HCT116 (cell line): ENCODE data around the gene GAS2L2. TPM values are rescaled to one million over a fixed set of nuclear protein-coding genes. Genes with fewer than 3 reads are reported as not detected.

Source experiments
- ATAC-seq: fragments of 200-7000 bp; cut with Tn5 transposase; 2 replicates; pipeline ENCODE4 v1.9.1; 2020; ENCODE audit warnings: mild to moderate bottlenecking, moderate library complexity
- BruUV-seq: library from RNA; stranded (reverse); fragments of 400-500 nt; replicated peaks from 2 replicates; lab custom pipeline; 2021; lab: Mats Ljungman, UMichigan
- CTCF ChIA-PET: fragments of 300-600 bp; sonication (Branson Sonifier 250); formaldehyde crosslinking; loops from one replicate; lab custom pipeline; 2021; ENCODE audit warnings: antibody characterized with exemption; lab: Charles Lee
- POLR2A ChIA-PET: fragments of 300-600, 350-600 bp; sonication (Branson Sonifier 250); formaldehyde crosslinking; loops from one replicate; lab custom pipeline; 2021; ENCODE audit warnings: antibody characterized with exemption; lab: Charles Lee
- RAD21 ChIA-PET, 2 experiments: fragments of 300-600 bp; sonication (Branson Sonifier 250); formaldehyde crosslinking; loops; one replicate each; lab custom pipeline; 2023; ENCODE audit warnings: low total read pairs in 2 of 2; ENCODE audit not compliant: uncharacterized antibody in 2 of 2, unreplicated experiment in 2 of 2, low non-redundant PET in 1 of 2; lab: Charles Lee
- DNase-seq: peaks from one replicate; pipeline ENCODE4 v3.0.0-alpha.2; 2010; ENCODE audit warnings: low read depth, low spot score
- H2AFZ ChIP-seq: fragments of 200-600 bp; shearing (Covaris generic), sonication (generic); 2 replicates; pipeline ENCODE4 v1.6.1; 2017; ENCODE audit warnings: low read depth, mixed run types, mixed read lengths, antibody characterized with exemption, low read length; ENCODE audit not compliant: poor library complexity, severe bottlenecking
- H3K27ac ChIP-seq: 2 replicates; pipeline ENCODE4 v1.5.1; 2012; ENCODE audit warnings: low read depth, low read length
- H3K27me3 ChIP-seq: fragments of 200-600 bp; sonication (generic); 2 replicates; pipeline ENCODE4 v1.6.1; 2016; ENCODE audit warnings: mixed run types, low read length, mixed read lengths; ENCODE audit not compliant: insufficient read depth
- H3K36me3 ChIP-seq, 2 experiments: fragments of 200-500 bp in 1 of 2; fragments of 200-600 bp in 1 of 2; sonication (Bioruptor generic) in 1 of 2; sonication (generic) in 1 of 2; 2 replicates each; pipeline versions ENCODE4 v1.5.1 to v1.6.1; 2014 to 2016; ENCODE audit warnings: low read length in 2 of 2, inconsistent platforms in 1 of 2, mixed read lengths in 1 of 2, mixed run types in 1 of 2; ENCODE audit not compliant: insufficient read depth in 2 of 2, control insufficient read depth in 1 of 2
- H3K4me1 ChIP-seq, 2 experiments: fragments of 200-600 bp in 1 of 2; sonication (generic) in 1 of 2; 2 replicates each; pipeline versions ENCODE4 v1.5.1 to v1.6.1; 2012 to 2017; ENCODE audit warnings: low read length in 2 of 2, inconsistent platforms in 1 of 2, mild to moderate bottlenecking in 1 of 2, mixed read lengths in 1 of 2, mixed run types in 1 of 2, moderate library complexity in 1 of 2; ENCODE audit not compliant: insufficient read depth in 2 of 2, control insufficient read depth in 1 of 2
- H3K4me2 ChIP-seq: fragments of 200-600 bp; sonication (generic); 2 replicates; pipeline ENCODE4 v1.6.1; 2017; ENCODE audit warnings: mixed run types, low read length, mixed read lengths
- H3K4me3 ChIP-seq, 2 experiments: fragments of 200-600 bp in 1 of 2; sonication (generic) in 1 of 2; replicated peaks in 1 of 2; 2 replicates each; pipeline ENCODE4 v1.5.1; 2011 to 2016; ENCODE audit warnings: low read length in 2 of 2, control low read depth in 1 of 2, low read depth in 1 of 2, mild to moderate bottlenecking in 1 of 2, mixed read lengths in 1 of 2, mixed run types in 1 of 2
- H3K79me2 ChIP-seq: fragments of 200-600 bp; sonication (generic); 2 replicates; pipeline ENCODE4 v1.6.1; 2017; ENCODE audit warnings: mild to moderate bottlenecking, mixed run types, low read length, moderate library complexity, mixed read lengths; ENCODE audit not compliant: insufficient read depth
- H3K9ac ChIP-seq: fragments of 200-600 bp; sonication (generic); 2 replicates; pipeline ENCODE4 v1.6.1; 2016; ENCODE audit warnings: low read length, mixed read lengths
- H3K9me2 ChIP-seq: fragments of 200-600 bp; sonication (generic), shearing (Covaris generic); 2 replicates; pipeline ENCODE4 v1.6.1; 2017; ENCODE audit warnings: mixed run types, mild to moderate bottlenecking, moderate library complexity; ENCODE audit not compliant: insufficient read depth
- H3K9me3 ChIP-seq, 2 experiments: fragments of 200-500 bp in 1 of 2; fragments of 200-600 bp in 1 of 2; sonication (Bioruptor generic) in 1 of 2; sonication (generic) in 1 of 2; 2 replicates each; pipeline ENCODE4 v1.6.1; 2014 to 2017; ENCODE audit warnings: low read length in 2 of 2, mixed read lengths in 2 of 2, inconsistent platforms in 1 of 2, low read depth in 1 of 2, mild to moderate bottlenecking in 1 of 2, mixed run types in 1 of 2, moderate library complexity in 1 of 2; ENCODE audit not compliant: control insufficient read depth in 1 of 2, insufficient read depth in 1 of 2
- H4K20me1 ChIP-seq: fragments of 200-600 bp; sonication (generic), shearing (Covaris generic); 2 replicates; pipeline ENCODE4 v1.6.1; 2017; ENCODE audit warnings: mixed run types, mild to moderate bottlenecking, moderate library complexity; ENCODE audit not compliant: insufficient read depth
- ATF3 ChIP-seq: IDR thresholded peaks from 2 replicates; pipeline ENCODE4 v1.6.1; 2012
- CBX3 ChIP-seq: IDR thresholded peaks from 2 replicates; pipeline ENCODE4 v1.6.1; 2012; ENCODE audit warnings: low read depth
- CEBPB ChIP-seq: IDR thresholded peaks from 2 replicates; pipeline ENCODE4 v1.6.1; 2012; ENCODE audit warnings: low read depth
- EGR1 ChIP-seq: IDR thresholded peaks from 2 replicates; pipeline ENCODE4 v1.6.1; 2012; ENCODE audit warnings: low read depth
- ELF1 ChIP-seq: IDR thresholded peaks from 2 replicates; pipeline ENCODE4 v1.6.1; 2012; ENCODE audit warnings: low read depth, borderline replicate concordance
- EZH2phosphoT487 ChIP-seq: fragments of 200-600 bp; IDR thresholded peaks from 2 replicates; pipeline ENCODE4 v1.6.1; 2018; ENCODE audit warnings: antibody characterized with exemption, borderline replicate concordance
- FOSL1 ChIP-seq: IDR thresholded peaks from 2 replicates; pipeline ENCODE4 v1.6.1; 2012; ENCODE audit warnings: low read depth
- POLR2A ChIP-seq: IDR thresholded peaks from 2 replicates; pipeline ENCODE4 v1.7.0; 2011; ENCODE audit warnings: borderline replicate concordance; ENCODE audit not compliant: insufficient read depth, insufficient read length; ENCODE audit errors: extremely low read depth
- RAD21 ChIP-seq: IDR thresholded peaks from 2 replicates; pipeline ENCODE4 v1.6.1; 2012; ENCODE audit warnings: low read depth, mild to moderate bottlenecking
- SP1 ChIP-seq: IDR thresholded peaks from 2 replicates; pipeline ENCODE4 v1.6.1; 2012; ENCODE audit warnings: low read depth
- ZBTB33 ChIP-seq: IDR thresholded peaks from 2 replicates; pipeline ENCODE4 v1.6.1; 2011; ENCODE audit warnings: mild to moderate bottlenecking, low read length, moderate library complexity; ENCODE audit not compliant: insufficient replicate concordance; ENCODE audit errors: extremely low read depth
- ZFX ChIP-seq: fragments of 450-650 bp; IDR thresholded peaks from 2 replicates; pipeline ENCODE4 v1.6.1; 2017
- ZNF274 ChIP-seq: fragments of 200-500 bp; sonication (Bioruptor generic); IDR thresholded peaks from 2 replicates; pipeline ENCODE4 v1.6.1; 2014; ENCODE audit warnings: mild to moderate bottlenecking, low read depth, low read length, inconsistent platforms
- intact Hi-C: fragments of 100-400 bp; cut with micrococcal nuclease; formaldehyde crosslinking; loops from 2 replicates; pipeline ENCODE4 v1.10.0; 2022
- total RNA-seq: library from RNA; stranded (reverse); gene quantifications from one replicate; pipeline ENCODE4 v1.2.1, GENCODE V29; 2021; ENCODE audit not compliant: unreplicated experiment
- TF ChIP-seq, protein P1 (sequence below), 3 experiments: fragments of 200-600 bp in 1 of 3; sonication (generic) in 1 of 3; IDR thresholded peaks in 2 of 3; conservative IDR thresholded peaks in 1 of 3; 2 replicates each; pipeline ENCODE4 v1.5.1; 2012 to 2017; ENCODE audit warnings: low read depth in 2 of 3, low read length in 2 of 3, antibody characterized with exemption in 1 of 3, borderline replicate concordance in 1 of 3, control low read depth in 1 of 3, mild to moderate bottlenecking in 1 of 3, mixed read lengths in 1 of 3, mixed run types in 1 of 3, moderate library complexity in 1 of 3; ENCODE audit not compliant: insufficient read depth in 1 of 3
- TF ChIP-seq, protein P2 (sequence below): IDR thresholded peaks from 2 replicates; pipeline ENCODE4 v1.6.1; 2012; ENCODE audit warnings: low read depth
- TF ChIP-seq, protein P3 (sequence below): IDR thresholded peaks from 2 replicates; pipeline ENCODE4 v1.6.1; 2012

The GAS2L2 gene
- total RNA-seq, 1 experiment from 2014 or later: not detected

GRCh38 chr17:35766903-35767510 is 14.0 kb upstream of the GAS2L2 start (continued):
- no peak for TF ChIP-seq ZBTB33
- no peak for TF ChIP-seq ATF3

GRCh38 chr17:35766489-35766877 is 13.4 kb upstream of the GAS2L2 start:
- H2AFZ ChIP-seq: no peak overlapping the region
- no peak overlapping the region for H3K4me2 ChIP-seq
- H3K27ac ChIP-seq: no peak overlapping the region
- H3K4me3 ChIP-seq: no peak overlapping the region
- RAD21 ChIA-PET: interaction anchor here in 1 of 2 experiments (1.0 to 1.2 kb wide), 2 partner anchors 22 to 38 kb away, joined by 3 to 10 read pairs; no protein-coding TSS in a partner anchor
- H3K9me2 ChIP-seq: no peaks in the 10 kb centered on the region
- POLR2A ChIA-PET: interaction anchor here (1.2 kb wide), 1 partner anchor 42 kb away, joined by 8 read pairs; the partner anchor contains the start of gene TAF15
- no peaks in the 10 kb centered on the region for H3K9me3 ChIP-seq
- DNase-seq (no peak), ATAC-seq (no peak)
- CTCF ChIA-PET: interaction anchor here (1.0 to 5.1 kb wide), 5 partner anchors 11 to 42 kb away, joined by 6 to 76 read pairs (median 8); partner anchors contain the start of gene TAF15
- no peaks in the 10 kb centered on the region for H4K20me1 ChIP-seq
- no peaks in the 10 kb centered on the region for H3K79me2 ChIP-seq
- peaks cover 5 to 12% of the 10 kb centered on the region in 2 experiments; a peak in 3 of 4 replicates for H3K4me1 ChIP-seq
- BruUV-seq: no TSS peak
- H3K36me3 ChIP-seq: no peaks in the 10 kb centered on the region
- no peaks in the 10 kb centered on the region for H3K27me3 ChIP-seq
- intact Hi-C loops: no loop called here
- H3K9ac ChIP-seq: no peak overlapping the region
- TF ChIP-seq SP1 (no peak), CBX3 (no peak), CEBPB (no peak), ELF1 (no peak), FOSL1 (no peak), RAD21 (no peak), ZNF274 (no peak), ZFX (no peak), POLR2A (no peak), EZH2phosphoT487 (no peak), ATF3 (no peak), EGR1 (no peak)
- TF ChIP-seq, protein P1, sequence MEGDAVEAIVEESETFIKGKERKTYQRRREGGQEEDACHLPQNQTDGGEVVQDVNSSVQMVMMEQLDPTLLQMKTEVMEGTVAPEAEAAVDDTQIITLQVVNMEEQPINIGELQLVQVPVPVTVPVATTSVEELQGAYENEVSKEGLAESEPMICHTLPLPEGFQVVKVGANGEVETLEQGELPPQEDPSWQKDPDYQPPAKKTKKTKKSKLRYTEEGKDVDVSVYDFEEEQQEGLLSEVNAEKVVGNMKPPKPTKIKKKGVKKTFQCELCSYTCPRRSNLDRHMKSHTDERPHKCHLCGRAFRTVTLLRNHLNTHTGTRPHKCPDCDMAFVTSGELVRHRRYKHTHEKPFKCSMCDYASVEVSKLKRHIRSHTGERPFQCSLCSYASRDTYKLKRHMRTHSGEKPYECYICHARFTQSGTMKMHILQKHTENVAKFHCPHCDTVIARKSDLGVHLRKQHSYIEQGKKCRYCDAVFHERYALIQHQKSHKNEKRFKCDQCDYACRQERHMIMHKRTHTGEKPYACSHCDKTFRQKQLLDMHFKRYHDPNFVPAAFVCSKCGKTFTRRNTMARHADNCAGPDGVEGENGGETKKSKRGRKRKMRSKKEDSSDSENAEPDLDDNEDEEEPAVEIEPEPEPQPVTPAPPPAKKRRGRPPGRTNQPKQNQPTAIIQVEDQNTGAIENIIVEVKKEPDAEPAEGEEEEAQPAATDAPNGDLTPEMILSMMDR (IDR thresholded peaks at IDR 0.05 in 2 of 3, conservative IDR thresholded peaks at IDR 0.05 in 1 of 3; ENCODE audit: borderline replicate concordance in 1 of 3, insufficient read depth in 1 of 3, low read depth in 2 of 3, low read length in 2 of 3): no peak
- TF ChIP-seq, protein P2, sequence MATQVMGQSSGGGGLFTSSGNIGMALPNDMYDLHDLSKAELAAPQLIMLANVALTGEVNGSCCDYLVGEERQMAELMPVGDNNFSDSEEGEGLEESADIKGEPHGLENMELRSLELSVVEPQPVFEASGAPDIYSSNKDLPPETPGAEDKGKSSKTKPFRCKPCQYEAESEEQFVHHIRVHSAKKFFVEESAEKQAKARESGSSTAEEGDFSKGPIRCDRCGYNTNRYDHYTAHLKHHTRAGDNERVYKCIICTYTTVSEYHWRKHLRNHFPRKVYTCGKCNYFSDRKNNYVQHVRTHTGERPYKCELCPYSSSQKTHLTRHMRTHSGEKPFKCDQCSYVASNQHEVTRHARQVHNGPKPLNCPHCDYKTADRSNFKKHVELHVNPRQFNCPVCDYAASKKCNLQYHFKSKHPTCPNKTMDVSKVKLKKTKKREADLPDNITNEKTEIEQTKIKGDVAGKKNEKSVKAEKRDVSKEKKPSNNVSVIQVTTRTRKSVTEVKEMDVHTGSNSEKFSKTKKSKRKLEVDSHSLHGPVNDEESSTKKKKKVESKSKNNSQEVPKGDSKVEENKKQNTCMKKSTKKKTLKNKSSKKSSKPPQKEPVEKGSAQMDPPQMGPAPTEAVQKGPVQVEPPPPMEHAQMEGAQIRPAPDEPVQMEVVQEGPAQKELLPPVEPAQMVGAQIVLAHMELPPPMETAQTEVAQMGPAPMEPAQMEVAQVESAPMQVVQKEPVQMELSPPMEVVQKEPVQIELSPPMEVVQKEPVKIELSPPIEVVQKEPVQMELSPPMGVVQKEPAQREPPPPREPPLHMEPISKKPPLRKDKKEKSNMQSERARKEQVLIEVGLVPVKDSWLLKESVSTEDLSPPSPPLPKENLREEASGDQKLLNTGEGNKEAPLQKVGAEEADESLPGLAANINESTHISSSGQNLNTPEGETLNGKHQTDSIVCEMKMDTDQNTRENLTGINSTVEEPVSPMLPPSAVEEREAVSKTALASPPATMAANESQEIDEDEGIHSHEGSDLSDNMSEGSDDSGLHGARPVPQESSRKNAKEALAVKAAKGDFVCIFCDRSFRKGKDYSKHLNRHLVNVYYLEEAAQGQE: no peak
- TF ChIP-seq, protein P3, sequence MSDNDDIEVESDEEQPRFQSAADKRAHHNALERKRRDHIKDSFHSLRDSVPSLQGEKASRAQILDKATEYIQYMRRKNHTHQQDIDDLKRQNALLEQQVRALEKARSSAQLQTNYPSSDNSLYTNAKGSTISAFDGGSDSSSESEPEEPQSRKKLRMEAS: no peak
